ENCODE data around the gene VGF.

VGF gene

DNA sequence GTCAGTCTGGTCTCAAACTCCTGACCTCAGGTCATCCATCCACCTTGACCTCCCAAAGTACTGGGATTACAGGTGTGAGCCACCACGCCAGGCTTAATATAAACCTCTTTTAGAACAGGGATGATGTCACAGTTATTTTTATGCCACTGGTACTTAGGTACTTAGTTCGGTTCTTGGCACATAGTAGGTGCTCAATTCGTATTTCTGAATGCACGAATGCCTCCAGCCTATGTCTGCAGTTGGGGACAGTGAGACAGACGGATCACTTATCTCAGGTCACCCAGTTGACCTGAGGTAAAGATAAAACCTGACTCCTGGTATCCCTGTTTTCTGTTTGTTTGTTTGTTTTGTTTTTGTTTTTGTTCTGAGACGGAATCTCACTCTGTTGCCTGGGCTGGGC, 20.8 kb upstream of the VGF start:
- DNase-seq (ENCODE audit: low spot score) (no peak), FAIRE-seq (no peak)

DNA sequence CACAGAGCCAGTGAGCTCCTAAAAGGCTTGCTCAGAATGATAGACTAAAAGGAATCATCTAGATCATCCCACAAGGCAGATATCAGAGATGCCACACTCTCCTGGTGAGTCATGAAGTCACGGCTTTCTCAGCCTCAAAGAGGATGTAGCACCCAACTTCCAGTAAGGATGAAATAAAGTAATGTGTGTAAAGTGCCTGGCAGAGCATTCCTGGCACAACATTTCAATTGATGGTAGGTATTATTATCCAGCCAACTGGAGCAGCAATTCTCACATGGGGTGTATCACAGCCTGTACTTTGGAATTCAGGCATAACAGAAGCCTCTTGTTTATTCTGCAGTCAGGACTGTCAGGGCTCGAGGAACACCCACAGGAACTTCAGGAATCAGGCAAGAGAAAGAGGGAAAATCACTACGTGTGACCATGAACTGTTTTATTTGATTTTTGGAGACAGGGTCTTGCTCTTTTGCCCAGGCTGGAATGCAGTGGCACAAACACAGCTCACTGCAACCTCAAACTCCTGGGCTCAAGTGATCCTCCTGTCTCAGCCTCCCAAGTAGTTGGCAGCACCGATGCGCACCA, 20.0 kb upstream of the VGF start:
- DNase-seq (ENCODE audit: low spot score) = peak; percentile 83
- FAIRE-seq = peak; percentile 79

DNA sequence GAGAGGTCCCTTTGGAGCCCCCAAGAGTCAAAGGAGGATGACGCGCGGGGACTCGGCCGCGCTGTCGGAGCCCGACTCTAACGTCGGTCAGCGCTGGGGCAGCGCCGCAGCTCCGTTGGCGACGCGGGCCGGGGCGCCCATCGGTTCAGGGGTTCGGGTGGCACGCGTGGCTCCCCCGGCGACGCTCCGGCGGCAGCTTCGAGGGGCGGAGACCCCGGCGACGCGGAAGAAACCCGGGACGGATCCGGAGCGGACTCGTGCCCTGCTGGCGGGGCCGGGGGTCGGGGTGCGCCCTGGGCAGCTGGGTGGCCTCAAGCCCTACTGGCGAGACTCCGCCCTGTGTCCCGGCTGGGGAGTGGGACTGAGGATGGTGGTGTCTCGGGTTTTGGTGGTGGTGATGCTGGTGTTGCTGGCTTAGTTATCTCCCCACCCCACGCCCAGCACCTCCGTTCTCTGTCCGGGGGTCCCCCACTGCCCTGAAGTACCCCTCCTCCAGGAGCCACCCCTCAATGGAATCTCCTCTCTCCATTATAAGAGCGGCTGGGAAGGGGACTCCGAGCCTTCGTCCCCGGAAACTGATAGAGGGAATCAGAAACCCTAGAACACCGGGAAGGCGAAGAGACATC, 14.9 kb upstream of the VGF start, which contains the start of gene NAT16:
Gene NAT16, minus strand, starts transcription at position 164 of the 626 bp plus-strand sequence. CDS start 5,486 bp downstream, outside the sequence.
- FAIRE-seq (no peak), DNase-seq (ENCODE audit: low spot score) (no peak)

DNA sequence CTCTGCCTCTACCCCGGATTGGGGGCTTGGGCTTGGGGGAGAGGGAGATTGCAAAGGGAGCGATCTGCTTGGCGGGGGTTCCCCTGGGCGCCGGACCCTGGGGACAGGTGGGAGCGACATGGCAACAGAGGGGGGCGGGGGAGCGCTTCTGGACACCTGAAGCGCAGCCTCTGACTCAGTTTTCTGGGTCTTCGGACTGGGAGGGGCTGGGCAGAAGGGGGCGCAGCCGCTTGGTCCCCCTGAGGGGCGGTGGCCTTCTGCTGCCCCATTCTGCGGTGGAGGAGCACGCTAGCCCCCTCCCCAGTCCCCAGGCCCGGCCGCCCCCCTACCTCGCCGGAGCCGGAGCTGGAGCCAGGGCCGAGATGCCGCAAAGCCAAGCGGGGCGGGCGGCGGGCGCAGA, 14.3 kb upstream of the VGF start:
- no peak for FAIRE-seq
- no peak for DNase-seq (ENCODE audit: low spot score)

DNA sequence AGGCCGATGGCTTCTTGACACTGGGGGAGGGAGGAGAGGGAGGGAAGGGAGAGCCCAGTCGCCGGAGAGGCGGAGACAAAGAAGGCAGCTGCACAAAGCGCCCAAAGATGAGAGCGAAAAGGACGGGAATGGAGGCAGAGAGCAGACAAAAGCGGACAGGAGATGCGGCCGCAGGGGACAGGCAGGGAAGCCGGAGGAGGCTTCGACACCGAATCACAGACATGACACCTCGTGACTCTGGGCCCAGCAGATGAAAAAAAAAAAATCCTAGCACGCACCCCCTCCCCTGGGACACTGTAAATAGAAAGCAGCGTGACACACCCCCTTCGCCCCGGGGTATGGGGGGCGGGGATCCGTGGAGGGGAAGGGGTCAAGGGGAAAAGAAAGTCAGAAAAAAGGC, 13.7 kb upstream of the VGF start:
- FAIRE-seq (no peak), DNase-seq (ENCODE audit: low spot score) (no peak)

DNA sequence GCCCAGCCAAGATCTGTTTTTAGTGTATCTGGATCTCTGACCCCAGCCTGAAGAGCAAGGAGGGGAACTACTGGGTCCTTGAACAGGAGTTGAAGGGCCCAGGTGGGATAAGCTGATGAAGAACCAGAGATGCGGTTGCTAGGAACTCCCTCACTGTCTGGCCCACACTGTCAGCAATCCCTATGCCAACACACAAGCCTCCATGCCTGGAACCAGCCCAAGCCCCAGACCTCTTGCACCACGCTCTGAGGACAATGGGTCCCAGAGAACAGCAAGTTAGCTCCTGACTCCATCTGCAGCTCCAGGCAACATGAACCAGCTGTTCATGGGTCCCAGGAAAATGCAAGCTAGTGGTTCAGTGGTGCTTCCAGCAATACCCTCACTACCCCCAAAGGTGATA, 12.3 kb upstream of the VGF start:
- FAIRE-seq (peak; percentile 13), DNase-seq (ENCODE audit: low spot score) (no peak)

DNA sequence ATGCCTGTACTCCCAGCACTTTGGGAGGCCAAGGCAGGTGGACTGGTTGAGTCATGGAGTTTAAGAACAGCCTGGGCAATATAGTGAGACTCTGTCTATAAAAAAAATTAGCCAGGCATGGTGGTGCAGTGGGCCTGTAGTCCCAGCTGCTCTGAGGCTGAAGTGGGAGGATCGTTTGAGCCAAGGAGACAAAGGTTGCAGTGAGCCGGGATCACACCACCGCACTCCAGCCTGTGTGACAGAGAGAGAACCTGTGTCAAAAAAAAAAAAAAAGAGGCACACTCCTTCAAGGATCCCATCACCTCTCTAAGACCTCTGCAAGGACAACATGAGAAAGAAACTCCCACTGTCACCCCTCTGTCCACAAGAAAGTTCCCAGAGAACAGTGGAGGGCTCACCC, 10.3 kb upstream of the VGF start:
- no peak for FAIRE-seq
- DNase-seq (ENCODE audit: low spot score) = no peak

DNA sequence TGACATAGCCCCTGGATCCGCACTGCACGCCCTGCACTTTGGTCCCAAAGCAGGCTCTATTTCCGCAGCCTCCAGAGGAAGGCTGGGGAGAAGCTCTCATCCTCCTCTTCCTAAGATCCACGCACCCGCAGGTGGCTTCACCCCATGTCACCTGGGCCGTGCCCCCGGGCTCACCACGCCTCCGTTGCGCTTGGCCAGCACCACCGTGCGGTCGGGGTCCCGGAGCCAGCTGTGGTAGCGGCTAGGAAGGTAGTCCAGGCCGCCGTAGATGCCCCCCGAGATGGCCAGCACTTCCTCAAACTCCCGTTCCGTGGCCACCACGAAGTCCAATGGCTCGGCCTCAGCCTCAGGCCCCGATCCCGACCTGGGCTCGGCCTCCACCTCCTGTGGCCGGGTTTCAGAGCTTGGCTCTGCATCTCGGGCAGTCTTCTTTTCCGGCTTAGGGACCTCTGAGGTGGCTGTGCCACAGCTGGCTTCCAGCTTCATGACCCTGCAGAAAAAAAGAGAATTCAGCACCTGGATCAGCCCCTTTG, 9.0 kb upstream of the VGF start:
- DNase-seq (ENCODE audit: low spot score) (no peak), FAIRE-seq (peak; percentile 13)

DNA sequence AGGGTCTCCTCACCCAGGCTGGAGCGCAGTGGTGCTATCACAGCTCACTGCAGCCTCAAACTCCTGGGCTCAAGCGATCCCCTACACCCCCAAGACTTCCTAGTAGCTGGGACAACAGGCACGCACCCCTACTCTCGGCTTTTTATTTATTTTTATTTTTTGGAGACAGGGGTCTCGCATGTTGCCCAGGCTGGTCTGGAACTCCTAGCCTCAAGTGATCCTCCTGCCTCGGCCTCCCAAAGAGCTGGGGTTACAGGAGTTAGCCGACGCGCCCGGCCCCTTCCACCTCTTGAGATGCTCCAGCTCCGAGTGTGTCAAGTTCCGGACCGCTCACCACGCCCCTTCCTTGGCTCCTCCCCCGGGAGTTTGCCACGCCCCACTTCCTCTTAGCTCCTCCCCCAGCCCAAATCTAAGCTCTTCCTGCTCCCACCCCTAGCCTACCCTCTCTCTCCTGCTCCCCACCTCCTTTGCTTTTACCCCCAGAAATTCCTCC, 8.4 kb upstream of the VGF start:
- DNase-seq (ENCODE audit: low spot score) = peak; percentile 93
- FAIRE-seq = peak; percentile 96

DNA sequence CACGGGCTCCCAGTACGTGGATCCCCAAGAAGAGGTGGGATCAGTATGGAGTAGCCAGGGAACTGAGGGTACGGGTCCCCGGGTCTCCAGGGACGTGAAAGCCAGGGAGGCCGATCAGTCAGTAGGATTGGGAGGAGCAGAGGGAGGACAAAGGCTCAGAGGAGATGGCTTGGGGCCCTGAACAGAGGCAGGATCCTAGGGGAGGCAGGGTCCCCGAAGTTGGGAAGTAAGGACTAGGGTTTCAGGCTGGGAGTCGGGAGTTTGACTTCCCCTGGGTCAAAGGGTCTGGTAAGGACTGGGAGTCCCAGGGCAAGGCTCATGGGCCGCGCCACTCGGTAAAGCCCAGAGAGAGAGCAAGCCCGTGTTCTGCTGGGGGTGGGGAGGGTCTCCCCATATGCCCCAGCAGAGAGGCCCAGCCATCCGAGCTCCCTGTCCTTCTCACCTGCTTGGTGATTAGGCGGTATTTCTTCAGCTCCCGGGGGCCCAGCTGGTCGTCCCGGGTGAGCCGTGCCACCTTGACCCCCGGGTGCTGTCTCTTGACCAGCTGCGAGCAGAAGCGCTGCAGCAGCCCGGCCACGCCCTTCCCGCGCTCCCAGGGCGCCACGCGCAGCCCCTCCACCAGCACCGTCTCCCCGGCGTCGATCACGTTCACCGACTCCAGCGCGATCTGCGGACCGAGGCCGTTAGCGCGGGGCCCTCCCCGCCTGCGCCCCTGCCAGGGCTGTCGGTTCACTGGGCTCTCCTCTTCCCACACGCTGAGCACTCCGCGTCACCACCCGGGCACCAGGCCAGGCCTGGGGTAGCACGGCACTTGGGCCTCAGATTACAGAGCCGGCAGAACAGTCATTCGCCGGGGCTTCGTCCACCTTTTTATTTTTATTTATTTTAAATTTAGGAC, 7.7 kb upstream of the VGF start:
- FAIRE-seq (peak; percentile 97), DNase-seq (ENCODE audit: low spot score) (peak; percentile 94)

DNA sequence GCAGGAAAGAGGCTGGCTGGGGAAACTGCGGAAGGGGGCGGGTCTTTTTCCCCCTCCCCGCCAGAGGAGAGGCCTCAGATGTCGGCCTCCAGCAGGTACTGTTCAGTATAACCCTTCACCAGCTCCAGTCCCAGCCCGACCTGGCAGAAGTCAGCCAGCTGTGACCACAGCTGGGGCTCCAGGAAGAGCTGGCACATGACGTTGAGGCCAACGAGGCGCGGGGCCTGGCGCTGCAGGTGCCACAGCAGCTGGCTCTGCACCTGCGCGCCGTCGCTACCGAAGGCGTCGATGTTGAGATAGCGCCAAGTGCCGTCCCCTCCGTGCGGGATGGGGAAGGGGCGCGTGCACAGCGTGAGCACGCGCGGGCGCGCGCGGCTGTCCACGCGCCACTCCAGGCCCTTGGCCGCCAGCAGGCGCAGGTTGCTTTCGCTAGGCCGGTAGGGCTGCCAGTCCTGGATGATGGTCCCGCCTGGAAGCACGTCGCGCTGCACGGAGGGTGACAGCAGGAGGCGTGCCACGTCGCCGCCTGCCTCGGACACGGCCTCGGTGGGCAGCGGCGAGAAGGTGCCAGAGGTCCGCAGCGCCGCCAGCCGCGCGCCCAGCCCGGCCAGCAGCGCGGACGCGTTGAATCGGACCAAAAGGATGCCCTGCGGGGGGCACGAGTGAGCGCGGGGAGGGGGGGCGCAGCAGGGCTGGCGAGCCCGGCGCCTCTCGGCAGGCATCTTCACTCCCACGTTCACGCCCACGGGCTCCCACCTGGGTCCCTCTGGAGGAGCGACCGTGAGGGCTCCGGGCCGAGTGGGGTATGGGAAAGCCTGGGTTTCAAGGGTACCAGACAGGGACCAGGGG, 6.9 kb upstream of the VGF start:
- FAIRE-seq (peak; percentile 58), DNase-seq (ENCODE audit: low spot score) (no peak)

DNA sequence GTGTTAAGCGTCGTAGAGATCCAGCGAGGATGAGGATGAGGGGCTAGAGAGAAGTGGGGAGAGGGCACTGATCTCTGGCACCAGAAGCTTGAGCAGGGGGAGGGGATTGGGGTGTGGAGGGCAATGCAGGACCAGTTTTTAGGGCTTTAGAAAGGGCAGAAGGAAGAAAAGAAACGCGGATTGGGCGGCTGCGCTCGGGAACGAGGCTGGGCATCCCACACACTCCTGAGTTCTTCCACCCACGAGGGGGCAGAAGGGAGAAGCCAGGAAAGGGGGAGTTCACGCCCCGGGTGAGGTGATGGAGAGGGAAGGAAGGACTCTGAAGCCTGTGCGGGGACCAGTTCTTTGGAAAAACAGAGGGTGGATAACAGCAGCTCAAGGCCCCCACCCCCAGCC, 6.1 kb upstream of the VGF start:
- no peak for DNase-seq (ENCODE audit: low spot score)
- FAIRE-seq = no peak

DNA sequence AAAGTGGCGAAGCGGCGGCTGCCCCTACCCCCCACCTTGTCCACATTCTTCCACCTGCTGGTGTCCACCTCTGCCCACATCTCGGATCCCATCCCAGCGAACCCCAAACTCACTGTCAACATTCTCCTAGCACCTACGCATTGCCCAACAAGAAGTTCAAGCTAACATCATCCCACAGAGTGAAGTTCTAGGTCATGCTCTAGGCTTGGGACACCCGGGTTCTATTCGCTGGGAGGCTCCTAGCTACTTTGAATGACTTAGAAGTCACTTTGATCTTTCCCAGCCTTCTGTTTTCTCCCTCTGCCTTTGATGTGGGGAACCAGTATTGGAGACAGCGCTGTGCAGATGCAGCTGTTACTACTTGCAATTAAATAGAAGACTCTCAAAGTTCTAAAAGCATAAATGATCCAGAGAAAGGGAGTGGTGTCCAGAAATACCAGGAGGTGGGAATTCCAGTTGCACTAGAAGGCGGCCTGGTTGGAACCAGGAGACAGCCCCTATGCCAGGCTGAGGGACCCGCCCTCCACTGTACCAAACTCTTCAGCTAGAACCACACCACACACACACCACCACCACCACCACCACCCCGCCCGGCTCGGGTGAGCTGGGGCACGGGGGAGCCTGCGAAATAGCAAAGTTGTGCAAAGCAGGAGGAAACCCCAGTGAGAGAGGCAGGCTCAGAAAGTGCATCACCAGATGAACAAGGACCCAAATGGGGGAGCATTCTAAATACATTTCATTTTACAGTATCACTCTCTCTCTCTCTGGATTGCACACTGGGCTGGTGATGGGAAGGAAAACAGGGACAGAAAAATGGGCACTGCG, 5.5 kb upstream of the VGF start:
- DNase-seq (ENCODE audit: low spot score) (no peak), FAIRE-seq (peak; percentile 20)

DNA sequence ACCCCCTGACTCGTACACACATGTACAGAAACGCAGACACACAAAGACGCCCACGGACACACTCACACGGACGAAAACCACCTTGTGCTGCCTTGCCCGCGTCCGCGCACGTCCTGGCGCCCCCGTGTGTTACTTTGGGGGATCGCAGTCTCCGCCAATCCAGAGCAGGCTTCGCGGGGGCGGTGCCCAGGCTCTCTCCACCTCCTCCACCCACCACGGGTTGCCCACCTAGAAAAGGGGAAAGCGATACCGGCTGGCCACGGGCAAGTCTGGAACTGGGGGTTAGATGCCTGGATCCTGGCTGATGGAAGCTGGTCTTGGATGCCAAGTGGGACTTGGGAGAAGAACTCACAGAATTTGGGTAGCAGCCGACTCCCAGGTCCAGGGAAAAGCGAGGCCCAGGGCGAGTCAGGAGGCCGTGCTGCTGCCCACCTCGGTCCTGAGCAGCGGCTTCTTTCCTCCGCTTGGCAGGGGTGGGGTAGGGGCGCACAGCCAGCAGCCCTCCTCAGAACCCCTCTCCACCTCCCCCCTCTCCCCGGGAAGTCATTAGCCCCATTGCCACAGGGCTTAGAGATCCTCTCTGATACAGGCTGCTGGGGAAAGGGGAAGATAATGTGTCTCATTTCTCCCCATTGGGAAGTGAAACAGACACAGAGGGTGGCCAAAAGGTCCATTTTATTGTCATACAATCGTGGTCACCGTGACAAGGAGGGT, 4.6 kb upstream of the VGF start:
- DNase-seq (ENCODE audit: low spot score) (peak; percentile 87), FAIRE-seq (peak; percentile 97)

DNA sequence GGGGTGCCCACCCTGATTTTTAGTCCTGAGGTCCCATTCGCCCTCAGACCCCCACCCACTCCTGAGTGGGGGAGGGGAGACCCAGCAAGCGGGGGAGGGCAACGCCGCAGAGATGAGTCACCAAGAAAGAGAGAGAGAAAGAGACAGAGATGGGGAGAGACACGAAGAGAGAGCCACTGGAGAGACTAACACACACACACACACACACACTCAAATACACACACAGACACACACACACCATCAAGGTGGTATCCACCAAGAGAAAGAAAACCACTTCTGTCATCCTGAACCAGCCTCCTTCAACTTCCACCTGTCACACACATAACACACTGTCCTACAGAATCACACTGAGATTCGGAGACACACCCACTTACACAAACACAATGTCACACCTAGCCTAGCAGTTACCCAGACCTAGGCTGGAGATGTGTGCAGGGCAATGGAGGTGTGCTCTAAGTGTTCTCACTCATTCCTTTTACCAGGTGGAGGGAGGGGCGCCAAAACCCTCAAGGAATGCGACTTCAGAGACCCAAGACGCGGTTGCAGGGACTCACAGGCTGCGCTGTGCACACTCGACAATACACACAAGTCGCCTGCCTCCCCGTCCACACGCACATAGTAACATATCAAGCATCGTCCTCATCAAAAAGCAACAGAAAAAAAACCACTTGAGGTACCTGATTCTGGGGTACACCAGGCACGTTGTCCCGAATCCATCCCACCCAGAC, 3.9 kb upstream of the VGF start:
- DNase-seq (ENCODE audit: low spot score) (no peak), FAIRE-seq (no peak)

DNA sequence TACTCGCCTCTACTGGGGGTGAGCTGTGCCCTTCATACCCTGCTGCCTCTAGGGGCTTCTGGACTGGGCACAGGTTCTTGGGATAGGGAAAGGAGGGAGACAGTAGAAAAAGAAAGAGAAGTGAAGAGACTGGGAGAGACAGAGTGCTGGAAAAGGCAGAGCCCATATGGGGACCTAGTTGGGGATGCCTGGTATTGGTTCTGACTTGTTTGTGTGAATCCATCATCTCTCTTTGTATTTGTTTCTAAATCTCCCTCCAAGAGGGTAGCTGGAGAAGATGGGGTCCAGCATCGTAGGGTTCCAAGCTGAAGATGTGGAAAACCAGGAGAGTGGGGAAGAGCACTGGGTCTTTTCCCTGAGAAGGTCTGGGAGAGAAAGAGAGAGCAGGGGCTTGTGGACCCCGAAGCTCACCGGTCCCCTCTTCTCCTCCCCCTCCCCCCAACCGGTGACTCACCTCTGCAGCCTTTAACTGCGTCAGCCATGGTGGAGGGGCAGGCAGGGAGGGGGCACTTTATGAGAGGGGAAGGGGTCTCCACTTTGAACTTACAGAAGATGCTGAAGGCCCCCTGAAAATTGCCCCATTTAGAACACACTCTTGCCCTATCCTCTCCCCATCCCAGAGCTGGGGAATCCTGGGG, 3.2 kb upstream of the VGF start:
- FAIRE-seq = peak; percentile 70
- DNase-seq (ENCODE audit: low spot score) = no peak

DNA sequence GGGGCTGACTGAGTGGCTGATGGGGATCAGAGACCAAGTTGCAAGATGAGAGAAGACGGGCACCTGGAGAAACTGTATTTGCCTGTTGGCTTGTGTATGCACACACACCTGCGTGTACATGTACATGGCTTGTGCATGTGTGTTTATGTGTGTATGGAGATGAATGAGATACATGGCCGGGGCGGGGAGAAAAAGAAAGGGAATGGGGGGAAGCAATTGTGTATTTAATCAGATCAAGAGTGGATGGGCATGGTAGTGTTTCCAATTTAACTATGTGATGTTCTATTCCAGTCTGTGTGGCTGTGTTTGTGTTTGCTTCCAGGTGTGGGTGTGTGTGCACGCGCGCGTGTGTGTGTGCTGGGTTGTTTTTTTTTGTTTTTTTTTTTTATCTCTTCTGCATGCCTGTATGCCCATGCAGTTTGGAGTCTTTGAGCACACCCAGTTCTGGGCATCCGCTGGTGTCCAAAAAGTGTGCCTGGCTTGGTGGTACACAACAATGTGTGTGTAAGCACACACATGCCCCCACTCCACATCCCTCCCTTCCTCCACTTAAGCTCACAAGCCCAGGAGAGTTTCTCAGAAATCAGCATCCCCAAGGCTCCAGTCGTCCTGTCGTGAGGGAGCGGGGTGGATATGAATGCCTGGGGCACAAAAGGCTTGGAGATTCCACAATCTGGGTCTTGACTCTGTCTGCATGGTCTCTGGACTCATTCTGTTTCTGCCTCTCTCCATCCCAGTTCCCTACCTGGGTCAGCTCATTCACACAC, 2.5 kb upstream of the VGF start:
- DNase-seq (ENCODE audit: low spot score) = no peak
- peak; percentile 92 for FAIRE-seq
